Vagina (tissue), 2 donors: Measurements from ENCODE around the gene CELF1.

Source experiments
- CTCF ChIP-seq, 3 experiments: fragments of 450-650 bp in 2 of 3; fragments of 200-600 bp in 1 of 3; sonication (generic) in 1 of 3; IDR thresholded peaks; one replicate each; pipeline ENCODE4 v1.5.1; 2017 to 2019; ENCODE audit warnings: antibody characterized with exemption in 3 of 3, mild to moderate bottlenecking in 2 of 3, moderate library complexity in 2 of 3
- POLR2A ChIP-seq, 2 donors: fragments of 450-650 bp; IDR thresholded peaks; one replicate each; pipeline ENCODE4 v1.6.1; 2017; ENCODE audit warnings: antibody characterized with exemption in 2 of 2, mild to moderate bottlenecking in 2 of 2, moderate library complexity in 2 of 2

- TF ChIP-seq POLR2A (IDR thresholded peaks at IDR 0.05) (no peak), CTCF (IDR thresholded peaks at IDR 0.05) (no peak)
These were observed 107.1 kb downstream of the CELF1 start for GRCh38 chr11:47445840-47446239.
